CD4-positive, alpha-beta T cell (primary cell): Measurements from ENCODE around the gene PCYOX1L. TPM values are rescaled to one million over a fixed set of nuclear protein-coding genes. Genes with fewer than 3 reads are reported as not detected.

Source experiments
- ATAC-seq: fragments of 200-7000 bp; cut with Tn5 transposase; one replicate; pipeline ENCODE4 v1.10.0; 2022; ENCODE audit warnings: mild to moderate bottlenecking; ENCODE audit not compliant: poor library complexity
- CTCF ChIA-PET: fragments of 350-600 bp; sonication (Branson Sonifier 250); formaldehyde crosslinking; loops from one replicate; lab custom pipeline; 2021; ENCODE audit warnings: antibody characterized with exemption, inconsistent platforms; lab: Charles Lee
- POLR2A ChIA-PET: fragments of 350-600 bp; sonication (Branson Sonifier 250); formaldehyde crosslinking; loops from one replicate; lab custom pipeline; 2021; ENCODE audit warnings: antibody characterized with exemption, inconsistent platforms; lab: Charles Lee
- DNase-seq, 14 experiments: peaks; one replicate each; pipeline ENCODE4 v3.0.0-alpha.2; 2013 to 2020; ENCODE audit warnings: mixed read lengths in 2 of 14
- H3K27ac ChIP-seq, 2 donors: one replicate each; pipeline versions ENCODE4 v1.5.1 to v1.7.0; 2013; ENCODE audit warnings: low read length in 2 of 2, low read depth in 1 of 2, mild to moderate bottlenecking in 1 of 2
- H3K27me3 ChIP-seq, 2 experiments: 1 replicate in 1 of 2; 2 replicates in 1 of 2; pipeline versions ENCODE4 v1.6.1 to v1.7.0; 2013; ENCODE audit warnings: low read length in 2 of 2, control low read depth in 1 of 2, mild to moderate bottlenecking in 1 of 2, moderate library complexity in 1 of 2; ENCODE audit not compliant: insufficient read depth in 2 of 2, control insufficient read depth in 1 of 2
- H3K36me3 ChIP-seq: one replicate; pipeline ENCODE4 v1.6.1; 2013; ENCODE audit warnings: low read length, control low read depth; ENCODE audit not compliant: insufficient read depth
- H3K4me1 ChIP-seq: one replicate; pipeline ENCODE4 v1.6.1; 2013; ENCODE audit warnings: low read length, control low read depth; ENCODE audit not compliant: insufficient read depth
- H3K4me3 ChIP-seq: one replicate; pipeline ENCODE4 v1.5.1; 2013; ENCODE audit warnings: mild to moderate bottlenecking, low read length, moderate library complexity
- H3K9me3 ChIP-seq, 2 experiments: 1 replicate in 1 of 2; 2 replicates in 1 of 2; pipeline versions ENCODE4 v1.6.1 to v1.7.0; 2013; ENCODE audit warnings: low read length in 2 of 2, mild to moderate bottlenecking in 2 of 2, control low read depth in 1 of 2, moderate library complexity in 1 of 2; ENCODE audit not compliant: control insufficient read depth in 1 of 2, insufficient read depth in 1 of 2
- H3K27ac Mint-ChIP-seq: one replicate; pipeline ENCODE4 v1.8.0; 2020; ENCODE audit warnings: mixed read lengths
- H3K27me3 Mint-ChIP-seq: one replicate; pipeline ENCODE4 v1.8.0; 2021; ENCODE audit warnings: mixed read lengths
- H3K36me3 Mint-ChIP-seq: one replicate; pipeline ENCODE4 v1.8.0; 2021; ENCODE audit warnings: low read depth, mixed read lengths
- H3K4me1 Mint-ChIP-seq: one replicate; pipeline ENCODE4 v1.8.0; 2021; ENCODE audit warnings: low read depth, mixed read lengths
- H3K4me3 Mint-ChIP-seq: one replicate; pipeline ENCODE4 v1.8.0; 2020; ENCODE audit warnings: mild to moderate bottlenecking, mixed read lengths
- H3K9me3 Mint-ChIP-seq: one replicate; pipeline ENCODE4 v1.8.0; 2020; ENCODE audit warnings: mixed read lengths
- intact Hi-C, 2 experiments: fragments of 100-400 bp; cut with DNase I in 1 of 2; cut with micrococcal nuclease in 1 of 2; formaldehyde crosslinking; loops; one replicate each; pipeline versions ENCODE4 v1.15.1 to v1.9.0; 2023 to 2025; cut with DNase I, micrococcal nuclease
- total RNA-seq, 174 experiments: library from RNA in 2 of 174; stranded (reverse) in 2 of 174; gene quantifications; one replicate each; pipeline ENCODE4 v1.2.3 and lab custom pipeline; 2021 to 2026
- TF ChIP-seq, protein P1 (sequence below): fragments of 200-600 bp; IDR thresholded peaks from one replicate; pipeline ENCODE4 v1.8.0; 2022; ENCODE audit warnings: antibody characterized with exemption, mild to moderate bottlenecking

Gene PCYOX1L
- total RNA-seq, 2 experiments from 2014 or later: 22.9 to 24.8 TPM

DNA sequence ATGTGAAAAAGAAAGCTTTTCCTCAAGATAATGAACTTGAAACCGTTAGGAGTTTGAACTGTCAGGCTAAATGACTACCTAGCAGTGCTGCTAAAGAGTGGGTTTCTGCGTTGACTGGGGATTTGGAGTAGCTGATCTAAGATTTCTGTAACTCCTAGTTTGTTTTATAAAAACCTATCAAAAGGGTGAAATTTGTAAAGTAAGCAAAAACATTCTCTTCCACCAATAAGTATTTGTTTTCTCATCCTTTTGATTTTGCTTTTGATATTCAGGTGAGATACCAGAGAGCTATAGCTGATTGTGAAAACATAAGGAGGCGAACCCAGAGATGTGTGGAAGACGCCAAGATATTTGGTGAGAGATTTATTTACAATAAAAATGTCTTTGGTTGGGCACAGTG lies 8.5 kb upstream of the PCYOX1L start:
- peaks cover 82% of the 10 kb centered on the region for H3K4me1 Mint-ChIP-seq
- CTCF ChIA-PET: interaction anchor here (0.6 to 4.3 kb wide), 2 partner anchors 18 to 127 kb away, joined by 3 to 16 read pairs; no protein-coding TSS in a partner anchor
- POLR2A ChIA-PET: interaction anchor here (0.8 to 7.3 kb wide), 3 partner anchors 9 to 202 kb away, joined by 5 to 194 read pairs (median 5); partner anchors contain the start of genes CSNK1A1 and PCYOX1L
- no peak for ATAC-seq
- peaks cover 65% of the 10 kb centered on the region for H3K36me3 ChIP-seq
- intact Hi-C loops: loop anchor here in 1 of 2 experiments (10.0 kb wide), 2 partner anchors 965 to 1005 kb away; partner anchors contain the start of genes FBXO38 and TCOF1
- H3K27me3 ChIP-seq: no peaks in the 10 kb centered on the region
- H3K36me3 Mint-ChIP-seq: peaks cover 83% of the 10 kb centered on the region
- H3K4me3 Mint-ChIP-seq: peak overlapping the region; percentile 20
- H3K27ac ChIP-seq: peak overlapping the region; percentile 66 to 85
- H3K27me3 Mint-ChIP-seq: no peaks in the 10 kb centered on the region
- peak overlapping the region; percentile 85 for H3K27ac Mint-ChIP-seq
- TF ChIP-seq, protein P1, sequence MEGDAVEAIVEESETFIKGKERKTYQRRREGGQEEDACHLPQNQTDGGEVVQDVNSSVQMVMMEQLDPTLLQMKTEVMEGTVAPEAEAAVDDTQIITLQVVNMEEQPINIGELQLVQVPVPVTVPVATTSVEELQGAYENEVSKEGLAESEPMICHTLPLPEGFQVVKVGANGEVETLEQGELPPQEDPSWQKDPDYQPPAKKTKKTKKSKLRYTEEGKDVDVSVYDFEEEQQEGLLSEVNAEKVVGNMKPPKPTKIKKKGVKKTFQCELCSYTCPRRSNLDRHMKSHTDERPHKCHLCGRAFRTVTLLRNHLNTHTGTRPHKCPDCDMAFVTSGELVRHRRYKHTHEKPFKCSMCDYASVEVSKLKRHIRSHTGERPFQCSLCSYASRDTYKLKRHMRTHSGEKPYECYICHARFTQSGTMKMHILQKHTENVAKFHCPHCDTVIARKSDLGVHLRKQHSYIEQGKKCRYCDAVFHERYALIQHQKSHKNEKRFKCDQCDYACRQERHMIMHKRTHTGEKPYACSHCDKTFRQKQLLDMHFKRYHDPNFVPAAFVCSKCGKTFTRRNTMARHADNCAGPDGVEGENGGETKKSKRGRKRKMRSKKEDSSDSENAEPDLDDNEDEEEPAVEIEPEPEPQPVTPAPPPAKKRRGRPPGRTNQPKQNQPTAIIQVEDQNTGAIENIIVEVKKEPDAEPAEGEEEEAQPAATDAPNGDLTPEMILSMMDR: no peak
- H3K9me3 ChIP-seq: no peaks in the 10 kb centered on the region
- peaks cover 64% of the 10 kb centered on the region for H3K4me1 ChIP-seq
- no peak for DNase-seq
- no peaks in the 10 kb centered on the region for H3K9me3 Mint-ChIP-seq
- peak overlapping the region; percentile 75 for H3K4me3 ChIP-seq

- no peaks in the 10 kb centered on the region for H3K9me3 Mint-ChIP-seq
- peaks cover 77% of the 10 kb centered on the region for H3K4me1 Mint-ChIP-seq
- DNase-seq (no peak), ATAC-seq (no peak)
- H3K9me3 ChIP-seq: no peaks in the 10 kb centered on the region
- POLR2A ChIA-PET: interaction anchor here (0.5 kb wide), 1 partner anchor 211 kb away, joined by 3 read pairs; the partner anchor contains the start of gene ABLIM3
- TF ChIP-seq, protein P1: no peak
- peaks cover 48% of the 10 kb centered on the region for H3K4me1 ChIP-seq
- CTCF ChIA-PET: interaction anchor here (3.0 to 4.3 kb wide), 2 partner anchors 15 kb away, joined by 16 to 17 read pairs; no protein-coding TSS in a partner anchor
- H3K36me3 ChIP-seq: peaks cover 80% of the 10 kb centered on the region
- H3K4me3 ChIP-seq: no peak overlapping the region
- peaks cover 87% of the 10 kb centered on the region for H3K36me3 Mint-ChIP-seq
- intact Hi-C loops: loop anchor here in 1 of 2 experiments (10.0 kb wide), 1 partner anchor 537 kb away; no protein-coding TSS in a partner anchor
- no peaks in the 10 kb centered on the region for H3K27me3 Mint-ChIP-seq
- H3K27ac ChIP-seq: no peak overlapping the region
- no peaks in the 10 kb centered on the region for H3K27me3 ChIP-seq
- H3K4me3 Mint-ChIP-seq: no peak overlapping the region
- peak overlapping the region; percentile 85 for H3K27ac Mint-ChIP-seq
Observed at GRCh38 chr5:149352169-149352568, 5.7 kb upstream of the PCYOX1L start.

- DNase-seq (no peak), ATAC-seq (no peak)
- Mint-ChIP-seq H3K36me3 (peaks cover 83% of the 10 kb centered on the region), H3K4me3 (no peak overlapping the region), H3K9me3 (no peaks in the 10 kb centered on the region), H3K27me3 (no peaks in the 10 kb centered on the region), H3K27ac (peak overlapping the region; percentile 53), H3K4me1 (peaks cover 75% of the 10 kb centered on the region)
- no peaks in the 10 kb centered on the region for H3K27me3 ChIP-seq
- TF ChIP-seq, protein P1: no peak
- H3K27ac ChIP-seq: no peak overlapping the region
- no peaks in the 10 kb centered on the region for H3K9me3 ChIP-seq
- no peak overlapping the region for H3K4me3 ChIP-seq
- H3K36me3 ChIP-seq: peaks cover 69% of the 10 kb centered on the region
- ChIA-PET CTCF (interaction anchor here (1.1 to 3.0 kb wide), 2 partner anchors 14 to 18 kb away, joined by 3 to 17 read pairs; no protein-coding TSS in a partner anchor), POLR2A (interaction anchor here (0.6 to 1.3 kb wide), 2 partner anchors 9 to 20 kb away, joined by 3 to 7 read pairs; partner anchors contain the start of gene GRPEL2)
- intact Hi-C loops: loop anchor here in 1 of 2 experiments (10.0 kb wide), 1 partner anchor 539 kb away; no protein-coding TSS in a partner anchor
- H3K4me1 ChIP-seq: peaks cover 43% of the 10 kb centered on the region
Observed at GRCh38 chr5:149353911-149354310, 3.9 kb upstream of the PCYOX1L start.
